Nephron (organoid): ENCODE measurements around the gene MRPL33.

Experiments used
- H3K27ac Mint-ChIP-seq, 3 experiments: 2 replicates each; pipeline ENCODE4 v1.8.0; 2020; ENCODE audit warnings: mixed read lengths in 3 of 3, mild to moderate bottlenecking in 2 of 3, moderate library complexity in 1 of 3
- H3K27me3 Mint-ChIP-seq: 2 replicates; pipeline ENCODE4 v1.8.0; 2021; ENCODE audit warnings: low read depth, mild to moderate bottlenecking, moderate library complexity, mixed read lengths
- H3K36me3 Mint-ChIP-seq: 2 replicates; pipeline ENCODE4 v1.8.0; 2020; ENCODE audit warnings: low read depth, mixed read lengths
- H3K4me1 Mint-ChIP-seq: 2 replicates; pipeline ENCODE4 v1.8.0; 2020; ENCODE audit warnings: mixed read lengths
- H3K4me3 Mint-ChIP-seq, 3 experiments: 2 replicates each; pipeline ENCODE4 v1.8.0; 2020; ENCODE audit warnings: mild to moderate bottlenecking in 3 of 3, mixed read lengths in 3 of 3, moderate library complexity in 2 of 3
- H3K9me3 Mint-ChIP-seq: 2 replicates; pipeline ENCODE4 v1.8.0; 2020; ENCODE audit warnings: mixed read lengths
- TF ChIP-seq, protein P1 (sequence below), 3 experiments: fragments of 200-600 bp; sonication (generic); IDR thresholded peaks; one replicate each; pipeline ENCODE4 v1.5.0; 2021; ENCODE audit warnings: antibody characterized with exemption in 3 of 3; ENCODE audit not compliant: unreplicated experiment in 3 of 3

The MRPL33 gene

GRCh38 chr2:27810455-27810854 is 38.9 kb downstream of the MRPL33 start:
- H3K27ac Mint-ChIP-seq = no peak overlapping the region
- H3K36me3 Mint-ChIP-seq = no peaks in the 10 kb centered on the region
- H3K27me3 Mint-ChIP-seq = no peaks in the 10 kb centered on the region

DNA sequence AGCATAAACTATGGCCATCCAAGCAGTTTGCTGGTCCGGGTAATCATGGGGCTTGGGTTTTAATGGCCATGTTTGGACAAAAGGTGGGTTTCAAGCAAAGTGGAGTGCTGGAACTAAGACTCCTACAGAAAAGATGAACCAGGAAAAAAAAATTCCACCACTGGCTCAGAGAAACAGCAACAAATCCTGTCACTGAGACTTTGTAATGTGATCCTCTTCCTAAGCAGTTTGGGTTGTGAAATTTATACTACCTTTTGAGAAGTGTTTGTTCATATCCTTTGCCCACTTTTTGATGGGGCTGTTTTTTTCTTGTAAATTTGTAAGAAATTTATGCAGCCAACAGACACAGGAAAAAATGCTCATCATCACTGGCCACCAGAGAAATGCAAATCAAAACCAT is 40.2 kb downstream of the MRPL33 start:
- Mint-ChIP-seq H3K4me3 (no peak overlapping the region), H3K27me3 (no peaks in the 10 kb centered on the region), H3K36me3 (no peaks in the 10 kb centered on the region), H3K9me3 (peaks cover 4% of the 10 kb centered on the region), H3K27ac (no peak overlapping the region), H3K4me1 (no peaks in the 10 kb centered on the region)
- TF ChIP-seq, protein P1, sequence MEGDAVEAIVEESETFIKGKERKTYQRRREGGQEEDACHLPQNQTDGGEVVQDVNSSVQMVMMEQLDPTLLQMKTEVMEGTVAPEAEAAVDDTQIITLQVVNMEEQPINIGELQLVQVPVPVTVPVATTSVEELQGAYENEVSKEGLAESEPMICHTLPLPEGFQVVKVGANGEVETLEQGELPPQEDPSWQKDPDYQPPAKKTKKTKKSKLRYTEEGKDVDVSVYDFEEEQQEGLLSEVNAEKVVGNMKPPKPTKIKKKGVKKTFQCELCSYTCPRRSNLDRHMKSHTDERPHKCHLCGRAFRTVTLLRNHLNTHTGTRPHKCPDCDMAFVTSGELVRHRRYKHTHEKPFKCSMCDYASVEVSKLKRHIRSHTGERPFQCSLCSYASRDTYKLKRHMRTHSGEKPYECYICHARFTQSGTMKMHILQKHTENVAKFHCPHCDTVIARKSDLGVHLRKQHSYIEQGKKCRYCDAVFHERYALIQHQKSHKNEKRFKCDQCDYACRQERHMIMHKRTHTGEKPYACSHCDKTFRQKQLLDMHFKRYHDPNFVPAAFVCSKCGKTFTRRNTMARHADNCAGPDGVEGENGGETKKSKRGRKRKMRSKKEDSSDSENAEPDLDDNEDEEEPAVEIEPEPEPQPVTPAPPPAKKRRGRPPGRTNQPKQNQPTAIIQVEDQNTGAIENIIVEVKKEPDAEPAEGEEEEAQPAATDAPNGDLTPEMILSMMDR (IDR thresholded peaks at IDR 0.05; ENCODE audit: unreplicated experiment in 3 of 3) = no peak

More at GRCh38 chr2:27810455-27810854, 38.9 kb downstream of the MRPL33 start:
- TF ChIP-seq, protein P1 (IDR thresholded peaks at IDR 0.05; ENCODE audit: unreplicated experiment in 3 of 3) = no peak
- H3K9me3 Mint-ChIP-seq = peaks cover 4% of the 10 kb centered on the region
- no peaks in the 10 kb centered on the region for H3K4me1 Mint-ChIP-seq
- H3K4me3 Mint-ChIP-seq = no peak overlapping the region

DNA sequence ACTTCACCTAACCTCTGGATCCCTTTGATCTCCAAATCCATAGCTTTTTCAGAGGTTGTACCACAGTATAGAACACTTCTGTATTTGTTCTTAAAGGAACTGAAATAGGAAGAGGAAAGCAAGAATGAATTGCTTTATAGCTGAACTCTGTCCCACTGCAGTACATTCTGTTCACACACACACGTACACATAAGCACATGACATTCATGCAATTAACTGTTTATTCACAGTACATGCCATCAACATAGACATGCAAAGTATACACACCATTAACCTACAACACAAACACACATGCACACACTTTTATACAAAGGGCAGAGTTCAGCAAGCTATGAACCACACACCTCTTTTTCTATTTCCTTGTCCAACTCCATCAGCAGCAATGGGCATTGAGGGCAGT is 43.2 kb downstream of the MRPL33 start:
- peaks cover 4% of the 10 kb centered on the region for H3K9me3 Mint-ChIP-seq
- H3K4me1 Mint-ChIP-seq = no peaks in the 10 kb centered on the region
- no peak overlapping the region for H3K4me3 Mint-ChIP-seq
- TF ChIP-seq, protein P1 (IDR thresholded peaks at IDR 0.05; ENCODE audit: unreplicated experiment in 3 of 3) = no peak
- no peaks in the 10 kb centered on the region for H3K36me3 Mint-ChIP-seq
- no peaks in the 10 kb centered on the region for H3K27me3 Mint-ChIP-seq
- no peak overlapping the region for H3K27ac Mint-ChIP-seq

- H3K9me3 Mint-ChIP-seq = peaks cover 4% of the 10 kb centered on the region
- no peaks in the 10 kb centered on the region for H3K27me3 Mint-ChIP-seq
- H3K4me3 Mint-ChIP-seq = no peak overlapping the region
- TF ChIP-seq, protein P1 (IDR thresholded peaks at IDR 0.05; ENCODE audit: unreplicated experiment in 3 of 3) = no peak
- H3K36me3 Mint-ChIP-seq = no peaks in the 10 kb centered on the region
- no peaks in the 10 kb centered on the region for H3K4me1 Mint-ChIP-seq
- H3K27ac Mint-ChIP-seq = no peak overlapping the region
Measured at GRCh38 chr2:27815860-27816438, 44.4 kb downstream of the MRPL33 start.

DNA sequence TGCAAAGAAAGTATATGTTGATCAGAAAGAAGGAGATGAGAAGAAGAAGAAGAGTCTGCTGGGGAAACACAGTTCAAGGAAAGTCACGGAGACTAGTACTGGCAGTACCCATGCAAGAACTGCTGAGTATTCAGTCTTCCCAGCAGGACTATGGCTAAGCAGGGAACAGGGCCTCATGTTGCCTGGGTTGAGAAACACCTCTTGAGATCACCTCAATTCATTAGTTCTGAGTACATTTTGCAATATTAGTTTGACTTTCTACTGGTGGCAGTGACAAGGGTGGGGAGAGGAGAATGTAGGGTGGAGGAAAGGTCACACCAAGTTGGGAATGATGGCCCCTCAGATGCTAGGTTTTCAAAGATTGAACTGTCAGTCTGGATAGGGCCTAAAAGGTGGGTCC is 50.5 kb downstream of the MRPL33 start:
- Mint-ChIP-seq H3K4me1 (no peaks in the 10 kb centered on the region), H3K27me3 (no peaks in the 10 kb centered on the region), H3K27ac (no peak overlapping the region), H3K9me3 (peaks cover 11% of the 10 kb centered on the region), H3K36me3 (peaks cover 10% of the 10 kb centered on the region), H3K4me3 (no peak overlapping the region)
- TF ChIP-seq, protein P1 (IDR thresholded peaks at IDR 0.05; ENCODE audit: unreplicated experiment in 3 of 3) = no peak

DNA sequence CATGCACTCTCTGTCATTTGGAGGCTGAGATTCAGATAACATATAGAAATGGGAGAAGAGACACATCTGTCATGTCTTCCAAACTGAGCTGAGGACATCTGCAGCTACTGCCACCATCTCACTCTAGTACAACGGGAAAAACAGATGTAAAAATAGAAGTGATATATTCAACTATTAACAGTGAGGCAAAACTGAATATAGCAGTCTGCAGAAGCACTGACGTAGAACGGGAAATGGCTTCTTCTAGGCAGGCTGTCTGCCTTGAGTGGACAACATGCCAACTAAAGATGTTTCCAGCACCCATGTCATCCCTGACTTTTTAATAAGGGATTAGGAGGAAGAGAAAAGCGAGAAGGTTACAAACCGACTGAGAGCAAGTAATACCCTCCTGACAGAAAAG is 51.6 kb downstream of the MRPL33 start:
- peaks cover 10% of the 10 kb centered on the region for H3K36me3 Mint-ChIP-seq
- H3K9me3 Mint-ChIP-seq = peaks cover 11% of the 10 kb centered on the region

More for the DNA sequence above, 51.6 kb downstream of the MRPL33 start:
- no peak overlapping the region for H3K27ac Mint-ChIP-seq
- peaks cover 4% of the 10 kb centered on the region for H3K27me3 Mint-ChIP-seq
- H3K4me1 Mint-ChIP-seq = no peaks in the 10 kb centered on the region
- no peak overlapping the region for H3K4me3 Mint-ChIP-seq
- TF ChIP-seq, protein P1 (IDR thresholded peaks at IDR 0.05; ENCODE audit: unreplicated experiment in 3 of 3) = no peak
